NT2/D1 (cell line): ENCODE measurements around the gene MGLL.

ENCODE experiments used
- SUZ12 ChIP-seq: IDR thresholded peaks from 2 replicates; pipeline ENCODE4 v1.6.1; 2011; ENCODE audit not compliant: insufficient read length, insufficient read depth; ENCODE audit errors: extremely low read depth
- YY1 ChIP-seq: IDR thresholded peaks from 2 replicates; pipeline ENCODE4 v1.6.1; 2011; ENCODE audit not compliant: insufficient read length, insufficient read depth
- ZNF274 ChIP-seq: IDR thresholded peaks from 2 replicates; pipeline ENCODE4 v1.6.1; 2011; ENCODE audit warnings: mild to moderate bottlenecking, low read depth, low read length

- TF ChIP-seq ZNF274 (no peak), SUZ12 (no peak), YY1 (peak; percentile 68)
Measured at GRCh38 chr3:127849368-127849767, 27.1 kb upstream of the MGLL start.
